ENCODE data around the gene GMDS. TPM values are rescaled to one million over a fixed set of nuclear protein-coding genes. Genes with fewer than 3 reads are reported as not detected.

GMDS gene
- total and polyA plus RNA-seq, 2 donors (not counting 3 experiments of a cell fraction or from before 2014, with no cell fraction given): 9.8 to 23.5 TPM

DNA sequence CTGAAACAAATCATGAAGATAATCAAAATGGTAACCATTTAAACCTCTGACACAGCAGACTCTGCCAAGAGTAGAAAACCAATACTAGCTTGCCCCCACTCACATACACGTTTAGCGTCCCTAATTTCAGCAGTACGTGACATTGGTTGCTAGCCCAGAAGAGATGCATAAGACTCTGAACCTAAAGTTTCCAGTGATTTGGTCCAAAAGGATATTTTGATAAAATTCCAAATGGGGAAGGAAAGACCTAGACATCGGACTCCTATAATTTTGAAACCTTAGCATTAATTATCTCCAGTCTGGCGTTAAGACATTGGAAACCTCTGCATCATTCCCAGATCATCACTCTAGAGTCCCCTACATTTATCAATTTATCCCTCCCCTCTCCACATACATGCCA, 98.1 kb downstream of the GMDS start:
- POLR2A ChIA-PET: no interaction called here
- H3K4me1 ChIP-seq (ENCODE audit: control insufficient read depth, extremely low read depth, insufficient read depth, low read length): no peaks in the 10 kb centered on the region
- dilution Hi-C loops (cut with MboI; ENCODE audit: extremely low pct_ligation_motif_present, low sequenced_read_pairs): no loop called here

More for the DNA sequence above, 98.1 kb downstream of the GMDS start:
- no peak overlapping the region for H3K4me3 ChIP-seq (replicated peaks in 1 of 3; ENCODE audit: insufficient read depth in 1 of 3, low read depth in 1 of 3, low read length in 3 of 3)
- H3K27me3 ChIP-seq (ENCODE audit: control insufficient read depth in 2 of 2, insufficient read depth in 2 of 2, low read length in 2 of 2): no peaks in the 10 kb centered on the region
- no peak overlapping the region for H3K9ac ChIP-seq (replicated peaks; ENCODE audit: extremely low read depth, insufficient read depth, low read length)
- no peak for DNase-seq (ENCODE audit: low read depth, low spot score)
- FAIRE-seq: no peak
- no peaks in the 10 kb centered on the region for H3K9me1 ChIP-seq (replicated peaks; ENCODE audit: control insufficient read depth, extremely low read depth, insufficient read depth, low read length)
- no peak for TF ChIP-seq POLR2AphosphoS5 (IDR thresholded peaks at IDR 0.05; ENCODE audit: insufficient read depth, low read depth, low read length)
- TF ChIP-seq GATA2 (IDR thresholded peaks at IDR 0.05; ENCODE audit: insufficient read depth, insufficient read length, low read depth, low read length): no peak
- TF ChIP-seq JUN (IDR thresholded peaks at IDR 0.05; ENCODE audit: borderline replicate concordance, insufficient read depth, insufficient read length, low read depth): no peak
- no peak for TF ChIP-seq MYC (IDR thresholded peaks at IDR 0.05; ENCODE audit: low read depth, low read length)
- TF ChIP-seq, protein P1, sequence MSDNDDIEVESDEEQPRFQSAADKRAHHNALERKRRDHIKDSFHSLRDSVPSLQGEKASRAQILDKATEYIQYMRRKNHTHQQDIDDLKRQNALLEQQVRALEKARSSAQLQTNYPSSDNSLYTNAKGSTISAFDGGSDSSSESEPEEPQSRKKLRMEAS (IDR thresholded peaks at IDR 0.05; ENCODE audit: insufficient read depth, insufficient read length): no peak
- TF ChIP-seq, protein P2, sequence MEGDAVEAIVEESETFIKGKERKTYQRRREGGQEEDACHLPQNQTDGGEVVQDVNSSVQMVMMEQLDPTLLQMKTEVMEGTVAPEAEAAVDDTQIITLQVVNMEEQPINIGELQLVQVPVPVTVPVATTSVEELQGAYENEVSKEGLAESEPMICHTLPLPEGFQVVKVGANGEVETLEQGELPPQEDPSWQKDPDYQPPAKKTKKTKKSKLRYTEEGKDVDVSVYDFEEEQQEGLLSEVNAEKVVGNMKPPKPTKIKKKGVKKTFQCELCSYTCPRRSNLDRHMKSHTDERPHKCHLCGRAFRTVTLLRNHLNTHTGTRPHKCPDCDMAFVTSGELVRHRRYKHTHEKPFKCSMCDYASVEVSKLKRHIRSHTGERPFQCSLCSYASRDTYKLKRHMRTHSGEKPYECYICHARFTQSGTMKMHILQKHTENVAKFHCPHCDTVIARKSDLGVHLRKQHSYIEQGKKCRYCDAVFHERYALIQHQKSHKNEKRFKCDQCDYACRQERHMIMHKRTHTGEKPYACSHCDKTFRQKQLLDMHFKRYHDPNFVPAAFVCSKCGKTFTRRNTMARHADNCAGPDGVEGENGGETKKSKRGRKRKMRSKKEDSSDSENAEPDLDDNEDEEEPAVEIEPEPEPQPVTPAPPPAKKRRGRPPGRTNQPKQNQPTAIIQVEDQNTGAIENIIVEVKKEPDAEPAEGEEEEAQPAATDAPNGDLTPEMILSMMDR (IDR thresholded peaks at IDR 0.05; ENCODE audit: extremely low read depth in 1 of 2, insufficient read depth in 1 of 2, low read depth in 1 of 2, low read length in 2 of 2): no peak
- no peak for TF ChIP-seq POLR2A (IDR thresholded peaks at IDR 0.05; ENCODE audit: low read depth, low read length)
- no peak for TF ChIP-seq FOS (IDR thresholded peaks at IDR 0.05; ENCODE audit: borderline replicate concordance, insufficient read depth, low read length)
- H3K9me3 ChIP-seq (replicated peaks; ENCODE audit: control insufficient read depth, insufficient read depth, low read length): no peaks in the 10 kb centered on the region
- no peaks in the 10 kb centered on the region for H3K36me3 ChIP-seq (ENCODE audit: control insufficient read depth in 2 of 2, extremely low read depth in 1 of 2, insufficient read depth in 2 of 2, low read length in 2 of 2)
- BruUV-seq (replicated peaks): no TSS peak
- no peaks in the 10 kb centered on the region for H4K20me1 ChIP-seq (replicated peaks; ENCODE audit: control insufficient read depth, extremely low read depth, insufficient read depth, low read length)
- no peak overlapping the region for H3K4me2 ChIP-seq (ENCODE audit: insufficient read depth, low read length)
- intact Hi-C loops (cut with micrococcal nuclease): no loop called here
- H3K27ac ChIP-seq (ENCODE audit: insufficient read depth, low read depth, low read length): no peak overlapping the region
- H3K79me2 ChIP-seq (ENCODE audit: control insufficient read depth, insufficient read depth, low read length): no peaks in the 10 kb centered on the region
- H2AFZ ChIP-seq (ENCODE audit: low read depth, low read length): no peak overlapping the region
- CTCF ChIA-PET: no interaction called here

Data from endothelial cell of umbilical vein (primary cell).